ENCODE measurements around the gene CIAPIN1.
"Not testable (repeated sequence)": the region's sequence is repeated elsewhere in the genome, so short reads cannot be mapped to it uniquely, and the experiment has no call there.

CIAPIN1 gene

DNA sequence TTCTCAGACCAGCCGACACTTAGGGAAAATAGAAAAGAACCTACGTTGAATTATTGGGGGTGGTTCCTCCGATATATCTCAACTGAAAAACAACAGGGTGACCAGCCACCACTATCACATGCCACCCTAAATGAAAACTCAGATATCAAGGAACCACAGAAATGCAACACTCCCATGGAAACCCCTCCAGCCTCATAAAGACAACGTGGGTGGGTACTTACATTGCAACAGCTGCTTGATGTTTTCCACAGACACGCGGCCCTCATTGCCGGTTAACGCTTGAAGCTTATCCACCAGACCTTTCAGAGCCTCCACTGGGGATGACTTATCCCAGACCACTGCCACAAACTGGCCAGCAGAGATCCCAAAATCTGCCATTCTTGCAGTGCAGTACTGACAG lies 6.6 kb downstream of the CIAPIN1 start:
- not testable (repeated sequence) for DNase-seq (ENCODE audit: low read depth)

DNA sequence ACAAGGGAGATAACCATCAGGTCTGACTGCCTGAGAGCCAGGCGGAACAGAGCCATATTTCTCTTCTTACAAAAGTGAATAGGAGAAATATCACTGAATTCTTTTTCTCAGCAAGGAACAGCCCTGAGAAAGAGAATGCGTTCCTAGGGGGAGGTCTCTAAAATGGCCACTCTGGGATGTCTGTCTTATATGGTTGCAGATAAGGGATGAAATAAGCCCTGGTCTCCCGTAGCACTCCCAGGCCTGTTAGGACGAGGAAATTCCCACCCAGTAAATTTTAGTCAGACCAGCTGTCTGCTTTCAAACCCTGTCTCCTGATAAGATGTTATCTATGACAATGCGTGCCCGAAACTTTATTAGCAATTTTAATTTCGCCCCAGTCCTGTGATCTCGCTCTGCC lies 7.2 kb downstream of the CIAPIN1 start:
- not testable (repeated sequence) for DNase-seq (ENCODE audit: low read depth)

DNA sequence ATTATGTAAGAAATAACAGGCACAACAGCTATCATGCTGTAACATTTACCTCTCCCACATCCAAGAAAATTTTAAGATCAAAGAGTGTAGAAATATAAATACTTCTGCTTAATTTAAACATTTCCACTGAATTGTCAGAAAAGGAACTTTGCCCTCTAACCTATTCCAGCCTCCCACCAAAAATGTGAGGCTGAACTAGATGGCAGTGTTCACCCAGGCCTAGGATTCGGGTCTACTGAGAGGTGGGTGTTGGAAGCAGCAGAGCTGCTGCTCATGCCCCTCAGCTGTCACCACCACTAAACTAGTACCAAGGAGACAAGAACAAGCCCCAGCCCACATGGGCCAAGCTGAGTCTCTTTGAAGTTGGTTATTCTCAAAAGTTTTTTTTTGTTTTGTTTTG lies 11.3 kb downstream of the CIAPIN1 start:
- no peak for DNase-seq (ENCODE audit: low read depth)

DNA sequence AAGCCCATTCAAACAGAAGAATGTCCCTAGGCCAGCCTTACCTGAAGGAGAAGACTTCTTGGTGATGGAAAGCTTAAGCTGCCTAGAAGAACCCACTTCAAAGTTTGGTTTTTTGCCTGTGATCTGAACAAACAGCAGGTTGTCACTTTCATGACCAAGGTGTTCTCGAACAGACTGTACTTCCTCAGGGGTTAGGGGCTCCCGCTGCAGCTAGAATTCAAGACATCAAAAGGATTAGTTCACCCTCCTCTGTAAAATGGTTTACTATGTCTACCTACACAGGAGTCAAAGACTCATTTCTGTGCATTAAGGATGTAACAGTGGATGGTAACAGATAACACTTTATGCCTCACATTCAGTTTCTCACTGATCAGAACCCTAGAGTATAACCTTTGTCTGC lies 13.2 kb downstream of the CIAPIN1 start:
- DNase-seq (ENCODE audit: low read depth) = no peak

DNA sequence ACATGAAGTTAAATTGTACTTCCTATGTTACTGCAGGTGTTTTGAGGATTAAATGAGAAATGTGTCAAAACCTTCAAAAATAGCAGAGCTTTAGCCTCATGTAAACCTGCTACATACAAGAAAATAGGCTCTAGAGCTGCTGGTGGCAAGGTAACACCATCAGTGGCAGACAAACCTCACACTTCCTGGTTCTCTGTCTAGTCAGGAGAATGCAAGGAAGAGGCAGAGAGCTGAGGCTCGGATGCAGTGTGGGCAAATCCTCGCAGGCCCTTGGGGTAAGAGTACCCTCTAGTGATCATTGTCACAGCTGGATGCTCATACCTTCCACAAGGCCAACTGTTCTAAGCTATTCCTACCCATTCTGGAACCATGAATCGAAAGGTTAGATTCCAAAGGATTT lies 14.2 kb downstream of the CIAPIN1 start:
- no peak for DNase-seq (ENCODE audit: low read depth)

DNA sequence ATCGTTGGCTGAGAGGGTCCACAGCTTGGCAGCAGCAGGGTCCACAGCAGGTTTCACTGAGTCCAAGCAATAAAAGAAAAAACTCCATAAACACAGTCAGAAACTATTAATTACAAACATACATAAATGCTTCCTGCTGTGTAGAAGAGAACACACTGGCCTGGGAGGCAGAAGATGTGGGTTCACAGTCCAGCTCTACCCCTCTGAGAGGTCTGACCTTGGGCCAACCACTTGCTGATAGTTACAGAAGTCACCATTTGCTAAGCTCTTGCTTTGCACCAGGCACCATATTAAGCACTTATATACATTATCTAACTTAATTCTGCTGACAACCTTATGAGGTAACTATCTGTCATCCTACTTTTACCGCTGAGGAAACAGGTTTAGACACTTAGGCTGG lies 14.7 kb downstream of the CIAPIN1 start:
- no peak for DNase-seq (ENCODE audit: low read depth)

DNA sequence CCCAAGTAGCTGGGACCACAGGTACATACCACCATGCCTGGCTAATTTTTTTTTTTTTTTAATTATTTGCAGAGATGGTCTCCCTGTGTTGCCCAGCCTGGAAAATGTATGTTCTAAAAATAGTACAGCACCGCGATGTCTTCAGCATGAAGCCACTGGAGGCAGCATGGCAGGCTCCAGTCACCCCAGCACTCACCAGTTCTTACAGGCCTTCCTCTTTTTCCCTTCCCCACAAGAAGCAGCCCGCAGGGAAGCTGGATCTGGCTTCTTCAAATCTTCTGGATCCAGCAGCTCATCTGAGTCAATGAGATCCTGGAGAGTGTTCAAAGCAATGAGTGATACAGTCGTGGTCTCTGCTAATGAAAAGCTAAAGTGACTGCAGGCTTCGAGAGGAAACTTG lies 16.2 kb downstream of the CIAPIN1 start:
- no peak for DNase-seq (ENCODE audit: low read depth)

DNA sequence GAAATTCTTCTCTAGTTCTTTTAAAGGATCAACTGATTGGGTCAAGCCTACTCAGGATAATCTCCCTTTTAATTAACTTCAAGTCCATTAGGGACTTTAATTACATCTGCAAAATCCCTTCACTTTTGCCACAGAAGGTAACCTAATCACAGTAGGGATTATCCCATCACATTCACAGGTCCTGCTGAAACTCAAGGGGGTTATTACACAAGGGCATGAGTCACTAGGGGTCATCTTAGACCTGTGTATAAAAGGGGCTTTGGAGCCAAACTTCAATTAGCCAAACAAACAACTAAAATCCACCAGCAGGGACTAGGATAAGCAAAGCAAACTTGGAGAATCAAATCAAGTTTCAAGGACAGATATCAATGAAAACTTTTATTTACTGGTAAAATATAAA lies 19.4 kb downstream of the CIAPIN1 start:
- no peak for DNase-seq (ENCODE audit: low read depth)

DNA sequence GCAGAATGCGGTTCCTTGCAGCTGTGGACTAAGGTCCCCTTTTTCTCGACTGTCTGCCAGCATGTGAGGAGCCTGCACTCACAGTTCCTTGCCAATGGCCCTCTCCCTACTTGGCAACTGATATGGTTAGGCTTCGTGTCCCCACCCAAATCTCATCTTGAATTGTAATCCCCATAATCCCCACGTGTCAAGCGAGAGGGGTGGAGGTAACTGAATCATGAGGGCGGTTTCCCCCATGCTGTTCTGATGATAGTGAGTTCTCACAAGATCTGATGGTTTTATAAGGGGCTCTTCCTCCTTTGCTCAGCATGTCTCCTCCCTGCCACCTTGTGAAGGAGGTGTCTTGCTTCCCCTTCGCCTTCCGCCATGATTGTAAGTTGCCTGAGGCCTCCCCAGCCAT lies 19.9 kb downstream of the CIAPIN1 start:
- no peak for DNase-seq (ENCODE audit: low read depth)

DNA sequence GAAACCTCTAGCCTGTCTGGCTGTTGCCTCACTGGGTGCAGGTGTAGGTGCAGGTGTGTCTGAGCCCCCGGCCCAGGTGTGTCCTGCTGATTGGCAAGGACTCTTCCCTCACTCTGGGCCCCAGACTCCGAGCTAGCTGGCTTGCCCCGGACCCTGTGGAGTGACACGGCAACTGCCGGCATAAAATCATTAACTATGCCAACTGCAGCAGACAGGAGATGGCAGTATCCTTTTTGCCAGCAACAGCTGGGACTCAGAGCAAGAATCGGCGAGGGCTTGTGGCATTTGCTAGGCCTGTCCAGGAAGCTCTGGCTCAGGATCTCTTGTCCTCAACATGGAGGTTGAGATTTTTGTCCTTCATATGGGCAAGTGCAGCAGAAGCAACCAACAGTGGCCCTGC lies 20.8 kb downstream of the CIAPIN1 start:
- DNase-seq (ENCODE audit: low read depth) = no peak

DNA sequence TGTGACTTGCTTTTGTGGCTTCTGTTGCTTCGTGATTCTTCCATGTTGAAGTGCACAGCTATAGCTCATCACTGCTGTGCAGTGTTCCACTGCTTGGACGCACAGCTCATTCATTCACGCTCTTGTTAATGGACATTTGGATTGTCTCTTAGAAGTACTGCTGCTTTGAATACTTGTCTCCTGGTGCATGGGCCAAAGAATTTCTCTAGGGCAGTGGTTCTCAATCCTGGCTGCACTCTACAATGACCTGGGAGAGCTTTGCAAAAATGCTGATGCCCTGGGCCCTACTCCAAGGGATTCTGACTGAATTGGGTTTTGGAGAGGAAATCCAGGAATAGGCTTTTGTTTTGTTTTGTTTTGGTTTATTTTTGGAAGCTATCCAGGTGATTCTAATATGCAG lies 22.6 kb downstream of the CIAPIN1 start:
- DNase-seq (ENCODE audit: low read depth) = no peak

DNA sequence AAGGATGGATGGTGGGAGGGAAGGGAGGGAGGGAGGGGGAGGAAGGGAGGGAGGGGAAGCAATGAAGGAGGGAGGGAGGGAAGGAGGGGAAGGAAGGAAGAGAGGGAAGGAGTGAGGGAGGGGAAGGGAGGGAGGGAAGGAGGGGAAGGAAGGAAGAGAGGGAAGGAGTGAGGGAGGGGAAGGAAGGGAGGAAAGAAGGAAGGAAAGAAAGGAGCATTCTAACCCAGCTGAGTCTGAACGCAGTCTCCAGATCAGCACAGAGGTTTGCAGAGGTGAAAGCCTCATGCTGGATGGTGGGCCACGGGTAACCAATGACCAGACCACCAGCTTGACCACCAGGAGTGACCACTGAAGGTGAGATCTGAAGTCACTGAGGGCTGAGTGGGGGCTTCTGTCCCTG lies 24.0 kb downstream of the CIAPIN1 start:
- DNase-seq (ENCODE audit: low read depth) = no peak

DNA sequence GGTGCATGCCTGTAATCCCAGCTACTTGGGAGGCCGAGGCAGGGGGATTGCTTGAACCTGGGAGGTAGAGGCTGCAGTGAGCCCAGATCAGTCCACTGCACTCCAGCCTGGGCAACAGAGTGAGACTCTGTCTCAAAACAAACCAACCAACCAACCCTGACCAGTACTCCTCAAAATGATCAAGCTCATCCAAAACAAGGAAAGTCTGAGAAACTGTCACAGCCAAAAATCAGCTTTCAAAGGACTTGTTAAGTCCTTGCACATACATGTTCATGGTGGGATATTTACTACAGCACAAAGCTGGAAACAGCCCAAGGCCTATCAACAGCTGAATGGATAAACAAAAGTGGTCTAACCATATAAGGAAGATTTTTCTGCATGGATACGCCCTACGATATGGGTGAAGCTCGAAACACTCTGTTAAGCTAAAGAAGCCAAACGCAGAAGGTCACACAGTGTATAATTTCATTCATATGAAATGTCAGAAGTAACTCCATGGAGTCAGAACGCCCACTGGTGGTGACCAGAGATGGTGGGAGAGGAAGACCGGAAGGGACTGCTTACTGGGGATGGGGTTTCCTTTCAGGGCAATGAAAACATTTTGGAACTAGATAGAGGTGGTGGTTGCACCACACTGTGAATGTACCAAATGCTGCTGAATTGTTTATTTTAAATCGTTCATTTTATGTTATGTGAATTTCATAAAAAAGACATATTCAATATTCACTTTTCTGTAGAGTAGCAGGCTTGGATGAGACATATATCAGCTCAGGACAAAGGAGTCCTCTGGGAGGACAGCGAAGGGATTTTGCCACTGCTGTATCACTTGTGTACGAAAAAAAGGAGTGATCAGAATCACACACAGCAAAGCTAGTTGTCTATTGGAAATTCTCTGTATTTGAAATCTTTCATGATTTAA lies 24.9 kb downstream of the CIAPIN1 start:
- no peak for DNase-seq (ENCODE audit: low read depth)

DNA sequence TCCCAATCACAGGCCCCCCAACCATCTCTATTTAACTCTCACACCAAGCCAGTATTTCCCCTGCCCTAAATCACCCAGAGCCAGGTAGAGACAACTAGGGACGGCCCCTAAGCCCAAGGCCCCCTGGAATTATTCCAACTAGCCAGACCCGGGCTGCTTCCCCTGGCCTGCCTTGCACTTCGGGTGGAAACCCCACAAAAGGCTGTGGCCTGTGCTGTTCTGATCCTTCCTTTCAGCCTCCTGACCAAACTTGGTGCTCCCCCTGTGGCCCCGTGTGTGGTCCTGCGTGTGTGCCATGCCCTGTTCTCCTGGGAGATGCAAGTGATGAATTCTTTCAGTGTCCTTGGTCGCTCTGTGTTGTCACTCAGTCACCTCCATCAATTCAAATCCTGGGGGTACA lies 27.7 kb downstream of the CIAPIN1 start:
- no peak for DNase-seq (ENCODE audit: low read depth)

DNA sequence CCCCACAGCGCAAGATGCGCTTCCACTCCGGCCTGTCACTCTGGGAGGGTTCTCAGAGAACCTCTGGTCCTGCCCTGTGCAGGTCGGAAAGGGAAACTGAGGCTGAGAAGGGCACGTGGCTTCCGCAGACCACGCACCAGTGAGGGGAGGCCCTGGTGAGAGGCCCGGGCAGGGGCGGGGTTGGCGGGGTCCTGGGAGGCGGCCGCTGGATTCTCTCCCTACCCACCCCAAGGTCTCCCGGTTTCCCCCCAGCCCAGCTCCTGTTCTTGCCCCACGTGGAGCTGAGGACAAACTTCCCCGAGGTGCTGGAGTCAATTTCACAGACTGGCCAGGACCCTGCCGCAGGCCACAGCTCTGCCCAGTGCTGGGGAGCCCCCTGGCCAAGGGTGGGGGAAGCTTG lies 31.1 kb downstream of the CIAPIN1 start:
- DNase-seq (ENCODE audit: low read depth) = no peak

DNA sequence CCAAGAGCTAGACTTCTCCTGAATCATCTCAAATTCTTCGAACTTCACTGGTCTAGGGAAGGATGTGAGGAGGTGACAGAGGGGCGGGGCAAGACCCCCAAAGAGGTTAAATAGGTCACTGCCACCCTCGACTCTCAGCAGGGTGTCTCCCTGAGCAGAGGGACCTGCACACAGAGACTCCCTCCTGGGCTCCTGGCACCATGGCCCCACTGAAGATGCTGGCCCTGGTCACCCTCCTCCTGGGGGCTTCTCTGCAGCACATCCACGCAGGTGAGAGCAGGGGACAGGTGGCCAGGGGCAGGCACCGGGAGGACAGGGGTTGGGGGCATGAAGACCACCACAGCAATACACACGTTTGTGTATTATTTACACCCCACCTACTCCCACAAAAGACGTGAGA lies 33.5 kb downstream of the CIAPIN1 start:
- DNase-seq (ENCODE audit: low read depth) = no peak

DNA sequence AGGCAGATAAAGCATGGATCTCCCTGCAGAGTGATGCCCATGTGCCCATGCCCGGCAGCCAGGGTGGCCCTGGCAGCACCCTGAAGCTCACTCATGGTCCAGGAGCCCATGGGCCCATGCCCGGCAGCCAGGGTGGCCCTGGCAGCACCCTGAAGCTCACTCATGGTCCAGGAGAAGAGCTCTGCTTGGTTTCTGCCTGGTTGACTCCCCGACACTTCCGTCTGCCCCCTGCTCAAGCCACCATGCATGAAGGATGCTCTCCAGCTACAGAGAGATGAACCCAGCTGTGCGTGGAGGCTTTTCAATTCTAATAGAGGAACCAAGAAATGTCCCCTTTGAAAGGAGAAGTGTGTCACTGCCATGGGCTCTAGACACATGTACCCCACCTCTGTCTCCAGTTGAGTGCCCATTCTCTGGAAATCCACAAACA lies 33.9 kb downstream of the CIAPIN1 start:
- DNase-seq (ENCODE audit: low read depth) = no peak

DNA sequence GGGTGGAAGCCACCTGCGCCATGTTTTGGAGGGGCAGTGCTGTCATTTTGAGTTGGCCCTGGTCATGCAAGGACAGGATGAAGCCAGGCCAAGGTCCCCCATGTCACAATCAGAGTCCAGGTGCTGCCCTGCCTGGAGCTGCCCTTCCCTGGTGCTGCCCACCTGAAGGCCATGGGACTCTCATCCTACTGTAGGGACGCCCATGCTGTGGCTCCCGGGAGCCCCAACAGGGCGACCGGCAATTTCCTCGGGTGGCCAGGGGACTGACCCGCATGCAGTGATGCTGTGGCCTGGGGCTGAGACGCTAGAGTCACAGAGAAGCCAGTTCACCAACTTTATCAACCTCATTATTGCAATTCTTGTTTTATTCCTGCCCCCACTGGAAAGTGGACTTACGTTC lies 34.6 kb downstream of the CIAPIN1 start:
- no peak for DNase-seq (ENCODE audit: low read depth)

DNA sequence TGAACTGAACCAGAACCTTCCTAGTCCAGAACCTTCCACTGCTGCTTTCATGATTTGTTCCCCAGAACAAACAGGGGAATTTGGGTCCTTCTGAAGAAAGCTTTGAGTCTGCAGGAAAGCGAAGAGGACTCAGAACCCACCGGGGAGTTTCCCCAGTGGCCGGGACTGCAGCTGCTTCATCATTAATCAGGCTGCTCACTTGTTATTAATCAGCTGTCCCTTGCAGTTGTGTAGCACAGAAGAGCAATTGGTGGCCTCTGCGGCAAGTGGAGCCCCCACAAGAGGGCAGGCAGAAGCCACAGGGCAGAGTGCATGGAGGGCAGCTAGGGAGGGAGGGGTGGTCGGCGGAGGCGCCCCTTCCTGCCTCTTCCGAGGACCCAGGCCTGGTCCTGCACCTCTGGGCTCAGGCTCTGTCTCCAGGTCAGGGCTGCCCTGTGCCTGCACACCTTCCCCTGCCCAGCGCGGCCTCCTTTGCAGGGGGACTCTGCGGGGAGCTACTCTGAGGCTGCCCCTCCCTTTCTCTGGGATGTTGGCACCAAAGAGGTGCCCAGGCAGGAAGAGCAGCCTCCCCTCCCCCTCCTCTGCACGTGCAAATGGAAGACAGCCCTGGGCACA lies 35.7 kb downstream of the CIAPIN1 start:
- DNase-seq (ENCODE audit: low read depth) = no peak

DNA sequence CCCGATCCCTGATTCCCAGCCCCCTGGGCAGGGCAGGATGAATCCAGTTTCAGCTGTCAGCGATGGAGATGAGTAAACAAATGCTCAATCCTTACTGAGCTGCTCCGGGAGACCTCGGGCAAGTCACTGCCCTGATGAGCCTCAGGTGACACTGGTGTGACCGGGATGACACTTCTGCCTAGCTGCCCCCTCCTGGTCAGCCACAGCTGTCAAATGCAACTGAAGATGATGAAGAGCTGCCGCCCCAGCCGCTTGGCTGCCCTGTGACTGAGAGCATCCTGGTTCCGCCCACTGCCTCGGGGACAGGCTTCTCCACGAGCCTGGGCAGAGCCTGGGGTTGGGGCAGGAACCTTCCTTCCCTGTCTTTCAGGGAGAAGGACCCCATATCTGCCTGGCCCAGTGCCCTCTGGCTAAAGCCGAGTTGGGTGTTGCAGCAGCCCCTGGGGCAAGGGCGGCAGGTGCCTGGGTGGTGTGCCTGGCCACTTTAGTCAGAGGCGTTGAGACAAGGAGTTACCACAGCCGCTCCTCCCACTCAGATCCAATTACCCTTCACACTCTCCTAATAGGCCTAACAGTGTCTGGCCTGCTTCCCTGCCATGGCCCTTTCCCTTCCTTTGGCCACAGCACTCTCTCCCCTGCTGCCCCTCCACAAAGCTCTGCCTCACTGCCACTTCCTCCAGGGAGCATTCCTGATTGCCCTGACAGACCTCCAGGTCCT lies 37.2 kb downstream of the CIAPIN1 start:
- no peak for DNase-seq (ENCODE audit: low read depth)

DNA sequence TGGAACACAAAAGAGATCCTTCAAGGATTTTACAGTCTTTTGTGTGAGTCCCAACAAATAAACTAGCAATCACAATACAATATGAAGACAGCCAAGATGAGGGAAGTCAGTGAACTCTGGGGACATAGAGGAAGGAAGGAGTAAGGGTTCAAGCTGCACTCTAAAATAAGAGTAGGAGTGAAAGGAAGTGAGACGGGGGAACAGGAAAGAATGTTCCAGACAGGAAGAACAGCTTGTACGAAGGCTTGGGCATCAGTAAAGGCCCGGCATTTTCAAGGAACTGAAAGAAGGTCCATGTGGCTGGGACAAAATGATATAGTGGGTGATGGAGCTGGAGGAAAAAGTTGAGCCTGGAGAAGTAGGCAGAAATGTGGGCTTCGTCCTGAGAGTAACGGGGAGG lies 38.1 kb downstream of the CIAPIN1 start:
- DNase-seq (ENCODE audit: low read depth) = no peak

DNA sequence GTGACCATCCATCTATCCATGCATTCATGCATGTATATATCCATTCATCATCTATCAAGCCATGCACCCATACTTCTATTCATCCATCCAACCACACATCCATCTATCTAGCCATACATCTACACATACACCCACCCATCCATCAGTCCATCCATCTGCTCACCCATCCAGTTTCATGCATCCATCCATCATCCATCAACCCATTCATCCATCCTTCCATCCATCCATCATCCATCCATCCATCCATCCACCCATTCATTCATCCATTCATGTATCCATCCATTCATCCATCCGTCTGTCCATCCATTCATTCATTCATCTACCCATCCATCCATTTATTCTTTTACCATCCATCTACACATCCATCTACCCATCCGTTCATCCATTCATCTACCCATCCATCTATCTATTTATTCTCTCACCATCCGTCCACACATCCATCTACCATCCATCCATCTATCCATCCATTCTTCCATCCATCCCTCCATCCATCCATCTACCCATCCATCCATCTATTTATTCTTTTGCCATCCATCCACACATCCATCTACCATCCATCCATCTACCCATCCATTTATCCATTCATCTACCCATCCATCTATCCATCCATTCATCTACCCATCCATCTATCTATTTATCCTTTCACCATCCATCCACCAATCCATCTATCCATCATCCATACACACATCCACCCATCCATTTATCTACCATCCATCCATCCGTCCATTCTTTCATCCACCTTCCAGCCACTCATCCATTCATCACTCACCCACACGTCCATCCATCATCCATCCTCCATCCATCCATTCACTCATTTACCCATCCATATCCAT lies 39.4 kb downstream of the CIAPIN1 start:
- no peak for DNase-seq (ENCODE audit: low read depth)

Measured in HS-5 (cell line).